Nephron progenitor cell (in vitro differentiated cells): ENCODE measurements around the gene URM1.
A peak's percentile ranks its signal among the peaks of the same experiment; 100 is the strongest.

Source experiments
- DNase-seq: peaks from one replicate; pipeline ENCODE4 v3.0.0; 2021
- H3K27ac Mint-ChIP-seq: 2 replicates; pipeline ENCODE4 v1.8.0; 2021; ENCODE audit warnings: mild to moderate bottlenecking, moderate library complexity, mixed read lengths
- H3K27me3 Mint-ChIP-seq: 2 replicates; pipeline ENCODE4 v1.8.0; 2021; ENCODE audit warnings: mild to moderate bottlenecking, low read depth, mixed read lengths; ENCODE audit not compliant: poor library complexity
- H3K36me3 Mint-ChIP-seq: 2 replicates; pipeline ENCODE4 v1.8.0; 2021; ENCODE audit warnings: low read depth, mixed read lengths
- H3K4me1 Mint-ChIP-seq: 2 replicates; pipeline ENCODE4 v1.8.0; 2021; ENCODE audit warnings: mixed read lengths
- H3K4me3 Mint-ChIP-seq: 2 replicates; pipeline ENCODE4 v1.8.0; 2021; ENCODE audit warnings: mild to moderate bottlenecking, moderate library complexity, mixed read lengths
- H3K9me3 Mint-ChIP-seq: 2 replicates; pipeline ENCODE4 v1.8.0; 2021; ENCODE audit warnings: mild to moderate bottlenecking, moderate library complexity, mixed read lengths
- TF ChIP-seq, protein P1 (sequence below): fragments of 200-600 bp; sonication (generic); IDR thresholded peaks from 2 replicates; pipeline ENCODE4 v1.5.0; 2021; ENCODE audit warnings: antibody characterized with exemption

URM1 gene

DNA sequence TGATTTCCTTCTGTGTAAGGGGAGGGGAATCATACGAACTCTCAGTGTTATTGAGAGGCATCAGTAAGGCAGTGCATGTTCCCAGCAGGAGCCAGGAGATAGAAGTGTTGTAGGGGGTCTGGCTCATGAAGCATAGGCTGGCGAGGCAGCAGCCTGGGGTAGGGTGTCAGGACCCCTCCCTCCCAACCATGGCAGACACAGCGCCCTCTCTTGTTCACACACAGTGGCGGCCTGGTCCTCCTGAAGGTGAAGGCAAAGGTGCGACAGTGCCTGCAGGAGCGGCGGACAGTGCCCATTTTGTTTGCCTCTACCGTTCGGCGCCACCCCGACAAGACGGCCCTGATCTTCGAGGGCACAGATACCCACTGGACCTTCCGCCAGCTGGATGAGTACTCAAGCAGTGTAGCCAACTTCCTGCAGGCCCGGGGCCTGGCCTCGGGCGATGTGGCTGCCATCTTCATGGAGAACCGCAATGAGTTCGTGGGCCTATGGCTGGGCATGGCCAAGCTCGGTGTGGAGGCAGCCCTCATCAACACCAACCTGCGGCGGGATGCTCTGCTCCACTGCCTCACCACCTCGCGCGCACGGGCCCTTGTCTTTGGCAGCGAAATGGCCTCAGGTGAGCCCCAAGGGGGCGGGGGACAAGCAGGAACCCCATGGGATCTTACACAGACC is 26.1 kb upstream of the URM1 start:
- no peak for DNase-seq
- Mint-ChIP-seq H3K27ac (peak overlapping the region; percentile 61), H3K4me3 (no peak overlapping the region)

DNA sequence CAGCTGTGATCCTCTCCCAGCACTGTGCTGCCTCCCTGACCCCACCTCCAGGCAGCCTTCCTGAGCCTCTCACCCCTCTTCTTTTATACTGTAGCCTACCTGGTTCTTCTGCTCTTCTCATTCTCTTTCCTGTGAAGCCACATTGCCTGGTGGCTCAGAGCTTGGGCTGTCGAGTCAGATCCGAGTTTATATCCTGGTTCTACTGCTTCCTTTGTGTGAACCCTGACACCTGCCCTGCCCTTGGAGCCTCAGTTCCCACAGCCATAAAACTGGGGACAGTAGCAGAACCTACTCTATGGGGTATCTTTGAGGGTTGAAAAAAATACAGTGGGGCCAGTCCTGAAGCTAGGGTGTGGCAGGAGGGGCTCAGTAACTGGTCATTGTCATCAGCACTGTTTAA is 22.0 kb upstream of the URM1 start:
- DNase-seq, result no peak
- TF ChIP-seq, protein P1, sequence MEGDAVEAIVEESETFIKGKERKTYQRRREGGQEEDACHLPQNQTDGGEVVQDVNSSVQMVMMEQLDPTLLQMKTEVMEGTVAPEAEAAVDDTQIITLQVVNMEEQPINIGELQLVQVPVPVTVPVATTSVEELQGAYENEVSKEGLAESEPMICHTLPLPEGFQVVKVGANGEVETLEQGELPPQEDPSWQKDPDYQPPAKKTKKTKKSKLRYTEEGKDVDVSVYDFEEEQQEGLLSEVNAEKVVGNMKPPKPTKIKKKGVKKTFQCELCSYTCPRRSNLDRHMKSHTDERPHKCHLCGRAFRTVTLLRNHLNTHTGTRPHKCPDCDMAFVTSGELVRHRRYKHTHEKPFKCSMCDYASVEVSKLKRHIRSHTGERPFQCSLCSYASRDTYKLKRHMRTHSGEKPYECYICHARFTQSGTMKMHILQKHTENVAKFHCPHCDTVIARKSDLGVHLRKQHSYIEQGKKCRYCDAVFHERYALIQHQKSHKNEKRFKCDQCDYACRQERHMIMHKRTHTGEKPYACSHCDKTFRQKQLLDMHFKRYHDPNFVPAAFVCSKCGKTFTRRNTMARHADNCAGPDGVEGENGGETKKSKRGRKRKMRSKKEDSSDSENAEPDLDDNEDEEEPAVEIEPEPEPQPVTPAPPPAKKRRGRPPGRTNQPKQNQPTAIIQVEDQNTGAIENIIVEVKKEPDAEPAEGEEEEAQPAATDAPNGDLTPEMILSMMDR, result no peak
- H3K4me3 Mint-ChIP-seq, result no peak overlapping the region
- H3K36me3 Mint-ChIP-seq, result peaks cover 32% of the 10 kb centered on the region
- no peak overlapping the region for H3K27ac Mint-ChIP-seq
- H3K9me3 Mint-ChIP-seq, result no peaks in the 10 kb centered on the region
- no peaks in the 10 kb centered on the region for H3K4me1 Mint-ChIP-seq
- H3K27me3 Mint-ChIP-seq, result peaks cover 4% of the 10 kb centered on the region

More for the DNA sequence above, 26.1 kb upstream of the URM1 start:
- Mint-ChIP-seq H3K27me3 (peaks cover 4% of the 10 kb centered on the region), H3K4me1 (peaks cover 9% of the 10 kb centered on the region), H3K9me3 (no peaks in the 10 kb centered on the region), H3K36me3 (peaks cover 8% of the 10 kb centered on the region)
- TF ChIP-seq, protein P1, result no peak

DNA sequence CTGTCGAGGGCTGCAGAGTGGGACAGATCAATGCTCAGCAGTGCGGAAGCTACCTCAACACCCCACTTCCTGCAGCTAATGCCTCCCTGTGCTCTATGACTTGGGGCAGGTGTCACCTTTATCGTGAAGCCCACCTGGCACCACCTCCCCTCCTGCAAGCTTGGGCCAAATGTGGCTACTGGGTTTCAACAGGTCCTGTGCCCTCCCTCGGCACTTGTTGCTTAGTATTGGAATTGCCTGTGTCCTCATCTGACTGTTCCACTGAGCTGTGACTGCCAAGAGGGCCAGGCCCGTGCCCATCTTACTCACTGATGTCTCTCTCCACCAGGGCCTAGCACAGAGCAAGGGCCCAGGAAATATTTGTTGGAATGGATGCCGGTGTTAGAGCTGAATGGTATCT is 21.4 kb upstream of the URM1 start:
- Mint-ChIP-seq H3K9me3 (no peaks in the 10 kb centered on the region), H3K27ac (no peak overlapping the region), H3K36me3 (peaks cover 31% of the 10 kb centered on the region), H3K4me3 (no peak overlapping the region), H3K4me1 (no peaks in the 10 kb centered on the region), H3K27me3 (no peaks in the 10 kb centered on the region)
- no peak for DNase-seq
- TF ChIP-seq, protein P1, result no peak

DNA sequence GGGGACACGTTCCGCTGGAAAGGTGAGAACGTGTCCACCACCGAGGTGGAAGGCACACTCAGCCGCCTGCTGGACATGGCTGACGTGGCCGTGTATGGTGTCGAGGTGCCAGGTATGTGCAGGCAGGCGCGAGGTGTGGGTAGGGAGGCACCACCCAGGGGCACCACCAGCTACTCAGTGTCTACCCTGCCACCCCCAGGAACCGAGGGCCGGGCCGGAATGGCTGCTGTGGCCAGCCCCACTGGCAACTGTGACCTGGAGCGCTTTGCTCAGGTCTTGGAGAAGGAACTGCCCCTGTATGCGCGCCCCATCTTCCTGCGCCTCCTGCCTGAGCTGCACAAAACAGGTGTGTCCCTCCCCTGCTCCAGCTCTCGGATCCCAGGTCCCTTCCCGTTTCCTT is 15.7 kb upstream of the URM1 start:
- no peak overlapping the region for H3K27ac Mint-ChIP-seq
- TF ChIP-seq, protein P1, result no peak
- no peak for DNase-seq
- H3K27me3 Mint-ChIP-seq, result peaks cover 4% of the 10 kb centered on the region
- H3K36me3 Mint-ChIP-seq, result peaks cover 34% of the 10 kb centered on the region
- H3K4me3 Mint-ChIP-seq, result no peak overlapping the region
- no peaks in the 10 kb centered on the region for H3K4me1 Mint-ChIP-seq
- no peaks in the 10 kb centered on the region for H3K9me3 Mint-ChIP-seq

DNA sequence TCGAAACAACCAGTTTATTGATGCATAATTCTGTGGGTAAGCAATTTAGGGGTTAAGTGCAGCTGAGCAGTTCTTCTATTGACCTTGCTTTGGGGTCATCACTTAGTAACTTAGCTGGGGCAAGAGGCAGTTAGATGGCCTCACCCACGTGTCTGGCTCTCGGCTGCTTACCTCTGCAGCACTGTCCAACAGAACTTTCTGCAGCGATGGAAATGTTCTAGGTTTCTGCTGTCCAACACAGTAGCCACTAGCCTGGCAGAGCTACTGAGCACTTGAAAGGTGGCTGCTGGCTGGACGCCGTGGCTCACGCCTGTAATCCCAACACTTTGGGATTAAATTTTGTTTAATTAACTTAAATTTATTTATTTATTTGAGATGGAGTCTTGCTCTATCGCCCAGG is 13.1 kb upstream of the URM1 start:
- Mint-ChIP-seq H3K4me1 (peaks cover 16% of the 10 kb centered on the region), H3K27me3 (peaks cover 4% of the 10 kb centered on the region), H3K27ac (no peak overlapping the region), H3K36me3 (peaks cover 14% of the 10 kb centered on the region), H3K9me3 (no peaks in the 10 kb centered on the region), H3K4me3 (no peak overlapping the region)
- no peak for DNase-seq
- TF ChIP-seq, protein P1, result no peak

DNA sequence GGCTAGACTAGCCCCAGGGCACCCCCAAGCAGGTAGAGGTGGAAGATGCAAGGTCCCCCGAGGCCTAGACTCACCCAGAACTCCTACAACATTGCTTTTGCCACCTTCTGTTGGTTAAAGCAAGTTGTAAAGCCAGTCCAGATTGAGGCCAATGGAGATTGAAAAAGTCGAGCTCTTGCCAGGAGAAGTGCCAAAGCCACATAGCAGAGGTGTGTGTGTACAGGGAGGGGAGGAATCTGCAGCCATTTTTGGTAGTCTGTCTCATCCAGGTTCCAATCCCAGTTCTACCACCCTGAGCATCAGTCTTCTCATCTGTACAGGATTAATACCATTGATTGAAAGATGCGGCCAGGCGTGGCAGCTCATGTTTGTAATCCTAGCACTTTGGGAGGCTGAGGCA is 12.3 kb upstream of the URM1 start:
- no peaks in the 10 kb centered on the region for H3K9me3 Mint-ChIP-seq
- DNase-seq, result no peak
- peaks cover 11% of the 10 kb centered on the region for H3K36me3 Mint-ChIP-seq
- H3K4me1 Mint-ChIP-seq, result peaks cover 20% of the 10 kb centered on the region
- TF ChIP-seq, protein P1, result no peak
- no peak overlapping the region for H3K4me3 Mint-ChIP-seq
- peaks cover 4% of the 10 kb centered on the region for H3K27me3 Mint-ChIP-seq
- H3K27ac Mint-ChIP-seq, result no peak overlapping the region
